ENCODE data around the gene HMX1.

HMX1 gene

DNA sequence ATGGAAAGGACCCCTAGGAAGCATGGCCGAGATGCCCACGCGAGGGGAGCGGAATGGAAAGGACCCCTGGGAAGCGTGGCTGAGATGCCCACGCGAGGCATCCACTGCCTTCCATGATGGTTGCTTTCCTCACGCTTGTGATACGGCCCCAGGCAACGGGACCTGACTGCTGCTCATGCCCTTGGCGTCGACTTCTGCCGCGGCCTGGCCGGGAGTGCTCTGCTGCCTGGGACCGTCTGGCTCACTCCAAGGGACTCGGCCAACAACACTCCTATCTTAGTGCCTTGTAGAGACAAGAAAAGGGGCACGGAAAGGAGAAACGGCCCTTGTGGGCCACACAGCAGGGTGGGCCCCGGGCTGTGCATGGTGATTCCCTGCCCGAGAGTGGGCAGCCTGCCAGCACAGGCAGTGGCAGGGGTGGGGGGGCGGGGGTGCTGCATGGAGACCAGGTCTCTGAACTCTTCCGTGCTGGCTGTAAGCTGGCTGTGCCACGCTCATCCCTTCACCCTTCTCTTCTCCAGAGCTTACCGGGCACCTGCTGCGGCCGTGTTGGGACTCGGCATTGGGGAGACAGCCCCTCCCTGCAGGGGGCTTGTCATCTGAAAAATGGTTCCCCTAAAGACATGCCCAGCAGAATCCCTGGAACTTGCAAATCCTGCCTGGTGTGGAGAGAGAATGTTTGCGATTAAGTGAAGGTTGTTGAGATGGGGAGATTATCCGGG lies 38.6 kb upstream of the HMX1 start:
- DNase-seq (ENCODE audit: low read depth in 2 of 2), result no peak

DNA sequence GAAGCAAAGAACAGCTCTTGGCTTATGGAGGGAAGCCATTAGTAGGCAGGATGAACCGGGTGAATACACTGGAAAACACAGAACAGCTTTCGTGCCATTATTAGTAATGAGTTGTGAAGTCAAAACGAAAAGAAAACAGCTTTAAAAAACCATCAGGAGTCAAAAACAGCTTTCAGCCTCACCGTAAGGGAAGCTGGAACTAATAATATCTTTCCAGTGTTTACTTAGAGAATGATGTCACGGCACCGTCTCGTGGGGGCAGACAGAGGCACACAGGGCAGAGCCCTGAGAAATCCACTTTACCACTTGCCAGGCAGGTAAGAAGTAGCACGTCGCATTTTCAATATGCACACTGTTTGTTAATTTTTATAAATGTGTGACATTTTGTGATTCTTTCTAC lies 37.9 kb upstream of the HMX1 start:
- no peak for DNase-seq (ENCODE audit: low read depth in 2 of 2)

DNA sequence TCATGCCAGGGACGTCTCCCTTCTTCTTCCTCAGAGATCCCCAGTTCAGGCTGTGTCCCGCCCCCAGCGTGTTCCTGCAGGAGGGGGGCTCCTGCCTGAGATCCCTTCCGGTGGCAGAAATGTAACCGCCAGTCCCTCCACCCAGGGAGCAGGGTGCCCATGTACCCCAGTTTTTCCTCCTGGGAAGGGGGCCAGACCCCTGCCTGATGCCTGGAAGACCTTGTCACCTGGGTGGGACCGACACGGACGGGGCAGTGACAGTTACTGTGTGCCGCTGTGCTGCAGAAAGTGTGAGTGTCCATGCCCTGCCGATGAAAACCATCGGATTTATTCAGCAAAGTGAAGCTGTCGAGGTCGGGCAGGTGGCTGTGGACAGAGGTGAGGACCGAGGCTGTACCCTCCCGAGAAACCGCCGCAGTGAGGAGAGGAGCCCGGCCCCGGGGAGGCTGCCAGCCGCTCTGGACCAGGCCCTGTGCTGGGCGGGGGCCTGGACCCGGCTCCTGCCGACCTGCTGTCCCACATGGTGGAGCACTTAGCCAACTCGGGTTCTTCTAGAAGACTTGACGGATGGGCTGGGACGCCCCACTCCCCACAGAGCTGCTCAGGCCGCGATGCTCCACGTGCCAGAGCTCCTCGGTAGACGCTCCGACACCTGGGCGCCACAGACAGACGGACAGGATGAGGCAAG lies 36.7 kb upstream of the HMX1 start:
- no peak for DNase-seq (ENCODE audit: low read depth in 2 of 2)

DNA sequence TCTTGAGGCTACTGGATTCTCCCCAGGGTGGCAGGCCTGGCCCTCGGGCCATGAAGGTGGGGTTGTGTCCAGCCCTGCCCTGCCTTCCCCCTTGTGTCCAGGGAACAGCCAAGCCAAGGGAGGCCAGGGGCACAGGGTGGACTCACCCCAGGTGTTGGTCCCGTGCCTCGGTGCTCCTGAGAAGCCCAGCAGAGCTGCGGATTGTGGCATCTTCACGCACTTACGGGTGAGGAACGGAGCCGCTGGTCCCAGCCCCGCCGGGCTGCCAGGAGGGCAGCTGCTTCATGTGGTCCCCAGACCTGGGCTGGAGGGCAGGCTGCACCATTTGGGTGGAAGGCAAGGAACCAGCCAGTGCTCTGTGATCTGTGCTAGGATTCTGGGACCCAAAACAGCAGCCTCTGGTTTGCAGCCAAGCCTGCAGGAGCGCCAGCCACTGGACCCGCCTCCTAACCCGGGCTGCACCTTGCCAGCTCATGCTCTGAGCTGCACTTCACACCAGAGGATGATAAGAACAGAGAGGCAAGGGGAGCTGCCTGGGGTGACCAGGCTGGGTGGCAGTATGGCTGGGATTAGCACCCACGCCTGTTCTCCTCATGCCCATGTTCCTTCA lies 36.1 kb upstream of the HMX1 start:
- no peak for DNase-seq (ENCODE audit: low read depth in 2 of 2)

DNA sequence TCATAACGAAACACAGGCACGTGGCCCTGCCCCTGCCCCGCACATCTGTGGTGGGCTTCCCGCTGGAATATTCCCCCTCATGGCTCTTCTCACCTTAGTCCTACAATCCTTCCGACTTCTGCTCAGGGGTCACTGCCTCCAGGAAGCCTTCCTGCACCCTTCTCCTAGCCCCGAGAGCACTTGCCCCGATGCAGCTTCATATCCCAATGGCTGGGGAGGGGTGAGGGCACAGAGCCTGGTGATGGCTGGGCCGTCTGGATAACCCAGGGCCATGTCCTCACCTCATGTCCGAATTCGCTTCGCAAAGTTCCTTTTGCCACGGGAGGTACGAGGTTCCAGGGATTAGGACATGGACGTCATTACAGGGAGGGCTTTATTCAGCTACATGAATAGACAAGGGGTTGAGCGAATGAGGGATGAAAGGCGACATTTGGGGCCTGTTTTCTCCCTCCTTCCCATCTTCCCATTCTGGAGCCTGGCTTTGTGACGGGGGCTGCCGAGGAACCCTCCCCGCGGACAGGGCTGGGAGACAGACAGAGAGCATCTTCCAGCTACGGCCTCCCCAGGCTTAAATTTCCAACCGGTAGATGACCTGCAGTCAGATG lies 35.5 kb upstream of the HMX1 start:
- DNase-seq (ENCODE audit: low read depth in 2 of 2), result no peak

DNA sequence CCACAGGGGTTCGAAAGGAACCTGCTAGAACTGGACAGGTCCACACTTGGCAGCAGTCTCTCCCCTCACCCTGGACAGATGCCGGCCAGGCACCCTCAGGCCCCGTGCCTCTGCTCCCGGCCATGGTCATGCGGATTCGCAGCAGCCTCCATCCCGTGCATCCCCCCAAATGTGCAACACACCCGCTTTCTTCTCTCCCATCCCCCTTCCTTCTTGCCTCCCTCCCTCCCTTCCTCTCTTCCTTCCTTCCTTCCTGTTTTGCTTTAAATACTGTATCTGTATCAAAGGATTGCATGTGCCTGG lies 35.0 kb upstream of the HMX1 start:
- DNase-seq (ENCODE audit: low read depth in 2 of 2), result no peak

DNA sequence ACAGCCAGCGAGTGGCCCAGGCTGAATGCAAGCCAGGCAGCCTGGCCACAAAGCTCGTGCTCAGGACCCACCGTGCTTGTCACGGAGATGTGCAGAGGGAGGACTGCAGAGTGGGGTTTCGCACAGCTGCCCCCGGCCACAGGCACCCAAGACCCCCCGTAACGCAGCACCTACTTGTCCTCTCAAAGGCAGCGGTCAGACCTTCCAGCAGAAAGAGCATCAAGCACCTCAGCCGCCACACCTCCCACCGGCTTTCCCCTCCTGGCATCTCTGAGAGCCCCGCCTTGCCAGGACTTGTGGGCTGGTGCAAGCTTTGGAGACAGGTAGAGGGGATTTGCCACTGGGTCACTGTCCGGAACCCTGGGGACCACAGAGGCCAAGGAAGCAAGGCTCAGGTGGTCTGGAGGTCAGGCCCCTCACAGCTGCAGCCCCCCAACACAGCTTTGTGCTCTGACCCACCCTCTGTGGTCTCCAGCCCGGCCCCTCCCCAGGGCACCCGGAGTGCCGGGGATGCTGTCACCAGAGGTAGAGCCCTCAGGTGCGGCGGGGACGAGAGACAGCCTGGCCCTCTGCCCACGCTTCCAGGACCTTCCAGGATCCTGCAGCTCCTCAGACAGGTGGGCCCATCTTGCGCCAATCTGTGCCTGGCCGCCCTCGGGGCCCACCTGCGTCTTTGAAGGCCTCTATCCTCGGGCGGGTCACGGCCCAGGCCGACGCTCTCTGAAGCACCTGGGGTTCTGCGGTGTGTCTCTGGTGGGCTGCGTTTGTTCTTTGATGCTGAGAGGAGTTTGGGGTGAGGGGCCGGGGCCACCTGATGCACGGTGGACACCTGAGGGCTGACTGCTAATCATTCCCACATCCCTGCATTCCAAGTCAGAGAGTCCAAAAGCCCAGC lies 34.4 kb upstream of the HMX1 start:
- DNase-seq (ENCODE audit: low read depth in 2 of 2), result no peak

DNA sequence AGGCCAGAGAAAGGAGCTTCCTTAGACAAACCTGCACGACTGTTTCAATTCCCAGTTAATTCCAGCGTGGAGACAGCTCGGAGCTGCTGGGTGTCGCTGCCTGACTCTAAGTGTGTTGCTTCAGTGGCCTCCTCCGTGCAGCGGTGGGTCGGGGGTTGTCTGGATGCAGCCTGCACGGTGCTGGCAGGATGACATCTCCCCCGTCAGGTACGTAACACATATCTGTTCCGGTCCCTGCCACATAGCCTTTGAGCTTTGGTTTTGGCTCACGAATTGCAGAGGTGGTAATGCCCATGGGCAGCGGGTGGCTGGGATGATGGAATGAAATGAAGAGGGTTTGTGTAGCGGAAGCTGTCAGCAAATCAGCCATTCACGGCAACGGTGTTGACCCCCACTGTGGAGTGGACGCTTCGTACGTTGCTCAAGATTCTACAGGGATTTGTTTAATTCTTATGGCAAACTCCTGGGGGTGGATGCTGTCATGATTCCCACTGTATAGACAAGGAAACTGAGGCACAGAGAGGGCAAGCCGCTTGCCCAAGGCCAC lies 33.7 kb upstream of the HMX1 start:
- DNase-seq (ENCODE audit: low read depth in 2 of 2), result no peak

DNA sequence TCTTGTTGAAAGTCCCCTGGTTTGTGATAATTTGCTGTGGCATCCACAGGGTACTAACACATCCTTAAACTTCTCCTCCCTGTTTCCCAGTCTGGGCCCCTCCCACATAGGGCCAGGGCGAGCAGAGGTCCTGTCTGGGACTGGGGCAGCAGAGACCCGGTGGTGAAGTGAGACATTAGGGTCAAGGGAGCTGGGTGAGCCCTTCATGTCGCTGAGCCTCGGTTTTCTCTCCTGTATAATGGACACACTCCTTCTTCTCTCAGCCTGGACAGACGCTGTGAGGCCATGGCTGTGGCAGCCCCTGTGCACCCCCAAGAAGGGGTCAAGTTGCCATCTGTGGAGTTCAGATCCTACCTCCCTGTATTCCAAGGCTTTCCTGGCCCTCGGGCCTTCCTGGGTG lies 33.0 kb upstream of the HMX1 start:
- DNase-seq (ENCODE audit: low read depth in 2 of 2), result no peak

DNA sequence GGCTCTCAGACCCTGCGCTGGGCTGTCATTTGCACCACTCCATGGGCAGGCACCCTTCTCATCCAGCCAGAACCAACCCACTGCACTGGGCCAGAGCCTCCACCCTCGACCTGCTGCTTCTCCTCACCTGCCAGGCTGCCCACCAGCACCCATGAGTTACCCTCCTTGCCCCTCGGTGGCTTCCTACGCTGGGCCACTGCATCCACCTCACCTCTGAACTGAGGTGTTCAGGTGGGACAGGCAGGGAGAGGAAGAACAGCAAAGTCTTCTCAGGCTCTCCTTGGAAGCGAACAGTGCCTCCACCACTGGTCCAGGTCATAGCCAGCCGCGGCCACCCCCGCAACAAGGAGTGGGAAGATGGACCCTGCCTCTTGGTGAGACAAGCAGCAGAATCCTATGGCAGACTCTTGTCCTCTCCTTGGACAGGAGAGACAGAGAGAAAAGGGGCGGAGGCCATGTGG lies 32.4 kb upstream of the HMX1 start:
- DNase-seq (ENCODE audit: low read depth in 2 of 2), result no peak

DNA sequence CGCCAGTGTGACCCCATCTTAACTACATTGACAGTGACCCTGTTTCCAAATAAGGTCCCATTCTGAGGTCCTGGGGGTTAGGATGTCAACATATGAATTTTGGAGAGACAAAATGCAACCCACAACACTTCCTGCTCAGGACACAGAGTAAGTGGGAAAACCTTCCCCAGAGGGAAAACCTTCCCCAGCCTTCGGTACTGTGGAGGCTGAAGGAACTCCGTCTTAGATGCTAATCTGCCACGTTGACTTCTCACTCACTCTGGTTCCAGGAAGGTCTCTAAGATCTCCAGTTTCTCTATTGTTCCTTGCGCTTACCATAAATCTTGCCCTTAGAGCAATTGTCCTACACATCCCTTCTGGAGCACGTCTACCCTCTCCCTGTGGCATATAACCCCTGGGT lies 29.7 kb upstream of the HMX1 start:
- DNase-seq (ENCODE audit: low read depth in 2 of 2), result no peak

DNA sequence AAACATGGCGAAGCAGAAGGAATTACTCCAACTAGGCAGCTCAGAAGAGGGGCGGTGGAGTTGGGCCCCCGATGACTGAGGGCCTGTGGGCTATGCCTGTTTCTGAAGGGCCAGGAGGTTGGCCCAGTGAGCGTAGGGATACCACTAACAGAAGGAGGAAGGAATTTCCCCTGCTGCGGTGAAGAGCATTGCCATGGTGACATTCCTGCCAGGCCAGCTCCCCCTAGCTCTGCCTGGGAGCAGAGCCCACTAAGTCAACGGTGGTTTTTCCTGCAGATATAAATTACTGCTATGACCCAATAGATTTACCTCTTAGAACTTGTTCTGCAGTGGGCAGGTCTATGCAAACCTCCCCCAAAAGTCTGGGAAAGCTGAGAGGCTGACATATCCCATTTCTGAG lies 28.9 kb upstream of the HMX1 start:
- DNase-seq (ENCODE audit: low read depth in 2 of 2), result no peak

DNA sequence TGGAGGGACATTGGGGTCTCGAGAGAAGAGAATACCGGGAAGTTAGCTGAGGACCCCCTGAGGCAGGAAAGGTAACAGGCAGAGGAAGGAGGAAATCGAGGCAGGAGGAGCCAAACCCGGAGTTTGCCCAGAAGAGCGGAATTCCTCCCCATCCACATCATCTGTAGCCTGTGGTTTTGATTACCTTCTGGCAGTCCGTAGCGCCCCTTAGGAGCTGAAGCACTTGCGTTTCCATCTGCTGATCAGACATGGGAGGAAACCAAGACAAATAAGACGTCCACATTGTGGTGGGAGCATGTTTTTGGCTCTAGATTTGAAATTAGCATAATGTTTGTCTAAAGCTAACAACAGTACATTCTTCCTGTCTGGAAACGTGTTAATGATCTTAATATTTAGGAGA lies 26.8 kb upstream of the HMX1 start:
- no peak for DNase-seq (ENCODE audit: low read depth in 2 of 2)

DNA sequence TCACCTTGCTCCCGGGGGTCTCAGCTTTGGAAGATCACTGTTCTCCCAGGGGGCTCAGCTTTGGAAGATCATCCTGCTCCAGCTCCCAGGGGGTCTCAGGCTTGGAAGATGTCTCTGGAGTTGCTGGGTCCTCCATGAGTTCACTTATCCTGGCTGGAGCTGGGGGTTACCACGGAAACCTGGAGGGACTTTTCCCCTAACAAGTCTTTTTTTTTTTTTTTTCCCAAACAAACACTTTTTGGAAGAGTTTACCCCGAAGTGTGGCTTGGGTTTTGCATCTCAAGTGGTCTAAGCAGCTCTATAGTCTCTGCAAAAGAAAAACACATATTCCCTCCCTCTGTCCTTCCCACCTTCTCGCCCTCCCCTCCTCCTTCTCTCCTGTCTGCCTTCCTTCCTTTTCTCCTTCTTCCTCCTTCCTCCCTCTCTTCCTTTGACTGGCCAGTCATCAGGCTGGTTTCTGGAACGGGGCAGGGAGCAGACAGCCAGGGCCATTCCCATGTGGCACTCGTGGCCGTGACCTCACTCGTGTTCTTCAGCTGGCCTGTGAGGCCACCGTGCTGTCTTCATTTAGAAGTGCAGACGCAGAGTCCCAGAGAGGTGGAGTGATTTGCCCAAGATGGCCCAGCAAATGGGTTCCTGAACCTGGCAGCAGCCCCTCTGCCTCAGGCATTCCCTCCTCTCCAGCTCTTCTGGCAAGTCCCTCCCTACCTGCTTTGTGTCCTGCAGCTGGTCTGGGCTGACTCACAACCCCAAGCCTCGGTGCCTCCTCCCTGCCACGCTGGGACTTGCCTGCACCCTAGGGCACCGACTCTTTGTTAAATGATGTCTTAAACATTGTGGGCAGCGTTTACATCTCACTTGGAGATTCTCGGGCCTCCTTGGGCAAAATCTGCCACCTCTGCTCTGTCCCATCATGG lies 25.9 kb upstream of the HMX1 start:
- DNase-seq (ENCODE audit: low read depth in 2 of 2), result no peak

DNA sequence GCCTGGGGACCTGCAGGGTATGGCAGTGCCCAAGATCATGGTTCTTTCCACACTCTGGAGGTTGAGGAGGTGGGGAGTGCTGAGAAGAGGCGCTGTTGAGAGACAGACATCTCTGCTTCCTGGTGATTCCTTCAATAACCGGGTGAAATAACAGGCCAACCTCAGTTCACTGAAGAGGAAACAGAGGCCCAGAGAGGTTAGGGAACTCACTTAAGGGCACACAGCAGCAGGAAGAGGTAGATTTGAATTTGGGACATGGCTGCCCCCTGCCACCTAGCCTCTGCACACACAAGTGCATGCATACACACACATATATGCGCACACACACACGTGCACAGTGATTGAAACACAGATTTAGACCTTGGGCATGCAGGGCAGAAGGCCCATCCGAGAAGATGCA lies 24.9 kb upstream of the HMX1 start:
- no peak for DNase-seq (ENCODE audit: low read depth in 2 of 2)

DNA sequence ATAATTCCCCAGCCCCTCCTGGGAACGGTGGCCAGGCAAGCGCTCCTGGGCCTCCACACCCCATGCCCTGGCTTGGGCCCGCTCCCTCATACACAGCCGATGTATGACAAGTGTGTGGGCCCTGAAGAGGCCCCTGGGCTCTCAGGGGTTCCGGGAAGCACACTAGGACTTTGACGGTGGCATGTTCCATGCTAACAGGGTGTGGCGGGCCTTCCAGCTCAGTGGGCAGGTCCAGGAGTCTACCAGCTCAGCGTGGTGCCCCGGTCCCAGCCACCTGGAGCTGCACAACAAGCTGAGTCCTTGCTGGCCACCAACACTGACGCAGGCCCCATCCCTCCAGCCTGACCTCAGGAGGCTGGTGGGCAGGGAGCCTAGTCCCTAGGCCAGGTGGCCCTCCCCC lies 24.4 kb upstream of the HMX1 start:
- DNase-seq (ENCODE audit: low read depth in 2 of 2), result no peak

DNA sequence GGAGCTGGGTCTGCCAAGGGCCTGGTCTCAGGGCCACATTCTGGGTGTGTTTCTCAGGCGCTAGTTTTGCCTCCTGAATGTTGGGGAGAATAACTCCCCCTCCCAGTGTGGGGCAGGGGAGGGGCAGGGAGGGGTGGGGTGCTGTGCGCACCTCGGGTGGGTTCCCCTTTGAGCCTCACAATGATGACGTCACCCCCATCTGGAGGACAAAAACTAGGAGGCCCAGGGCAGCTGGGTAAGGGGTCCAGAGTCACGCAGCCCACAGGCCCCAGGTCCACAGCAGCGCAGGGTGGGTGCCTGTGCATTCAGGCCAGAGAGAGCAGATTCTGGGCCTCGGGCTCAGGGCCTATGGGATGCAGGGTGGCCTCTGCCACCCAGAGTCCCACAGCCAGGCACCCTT lies 23.7 kb upstream of the HMX1 start:
- no peak for DNase-seq (ENCODE audit: low read depth in 2 of 2)

DNA sequence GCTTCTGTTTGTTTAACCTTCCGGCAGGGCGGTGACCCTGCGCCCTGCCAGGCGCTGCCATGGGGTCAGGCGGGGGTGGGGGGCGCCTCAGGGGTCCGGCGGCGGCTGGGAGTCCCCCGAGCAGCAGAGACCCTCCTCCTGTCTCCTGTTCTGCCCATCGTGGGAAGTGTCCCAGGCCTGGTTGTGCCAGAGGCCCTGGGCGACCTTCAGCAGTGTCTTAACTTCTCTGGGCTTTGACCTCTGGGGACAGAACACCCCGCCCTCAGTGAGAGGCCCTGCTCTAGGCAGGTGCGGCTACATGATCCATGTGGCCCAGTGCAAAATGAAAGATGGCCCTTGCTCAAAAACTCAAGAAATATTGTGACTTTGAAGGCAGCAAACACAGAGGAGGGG lies 22.8 kb upstream of the HMX1 start:
- no peak for DNase-seq (ENCODE audit: low read depth in 2 of 2)

DNA sequence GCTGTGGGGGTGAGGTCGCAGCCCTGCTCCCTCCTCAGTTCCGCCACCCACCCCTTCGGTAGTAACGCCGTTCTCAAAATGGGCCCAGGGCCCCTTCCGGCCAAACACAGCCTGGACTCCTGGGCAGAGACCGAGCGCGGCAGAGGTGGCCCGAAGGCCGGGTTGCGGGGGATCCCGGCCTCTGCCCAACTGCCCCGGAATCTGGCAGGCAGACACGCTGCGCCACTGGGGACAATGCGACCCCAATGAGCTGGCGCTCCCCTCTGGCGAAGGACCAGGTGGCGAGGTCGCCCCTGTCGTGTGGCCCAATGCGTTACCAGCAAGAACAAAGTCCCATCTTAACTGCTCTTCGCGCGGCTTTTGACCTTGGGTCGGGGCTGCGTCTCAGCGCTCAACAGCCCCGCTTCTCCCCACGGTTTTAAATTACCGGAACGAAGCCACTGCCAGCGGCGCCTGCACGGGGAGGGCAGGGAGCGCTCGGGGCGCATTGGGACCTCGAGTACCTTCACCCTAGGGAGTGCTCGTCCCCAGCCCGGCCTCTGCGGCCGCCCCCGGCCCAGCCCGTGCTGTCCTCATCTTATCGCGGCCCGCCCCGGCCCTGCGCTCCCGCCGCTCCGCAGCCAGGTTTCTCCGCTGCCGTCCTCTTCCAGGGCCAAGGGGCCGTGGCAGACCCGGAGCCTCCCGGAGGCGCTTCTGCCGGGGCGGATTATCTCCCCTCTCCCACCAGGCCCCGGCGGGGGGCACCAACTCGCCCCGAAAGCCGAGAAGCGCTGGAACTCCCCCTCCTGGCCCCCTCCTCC lies 22.2 kb upstream of the HMX1 start:
- no peak for DNase-seq (ENCODE audit: low read depth in 2 of 2)

DNA sequence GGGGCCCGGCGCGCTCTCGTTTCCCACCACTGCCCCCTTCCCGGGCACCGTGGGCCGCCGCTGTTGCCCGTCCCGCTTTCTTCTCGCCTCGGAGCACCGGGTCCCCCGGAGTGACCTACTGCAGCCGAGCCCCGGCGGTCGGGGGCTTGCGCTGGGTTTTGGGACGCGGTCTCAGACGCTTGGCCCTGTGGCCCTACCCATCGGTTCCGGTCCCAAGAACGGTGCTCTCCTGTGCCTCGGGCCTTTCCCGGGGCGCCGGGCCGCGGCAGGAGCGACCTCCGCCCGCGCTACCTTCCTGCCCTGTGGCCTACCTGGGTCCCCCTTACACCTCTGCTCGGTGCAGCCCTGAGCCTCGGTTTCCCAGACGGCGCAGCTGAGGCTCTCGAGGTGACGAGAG lies 21.6 kb upstream of the HMX1 start:
- no peak for DNase-seq (ENCODE audit: low read depth in 2 of 2)
